Mesenchymal stem cell (in vitro differentiated cells and primary cell): ENCODE data around the gene NPNT.

Source experiments
- DNase-seq: peaks from one replicate; pipeline ENCODE4 v3.0.0-alpha.2; 2013
- H2AFZ ChIP-seq: one replicate; pipeline ENCODE4 v1.6.1; 2013; ENCODE audit warnings: low read depth, mild to moderate bottlenecking, control low read depth, inconsistent platforms, low read length, moderate library complexity
- H2AK5ac ChIP-seq: 2 replicates; pipeline ENCODE4 v1.6.1; 2013; ENCODE audit warnings: low read length, moderate library complexity, mild to moderate bottlenecking, inconsistent platforms; ENCODE audit not compliant: severe bottlenecking
- H2BK120ac ChIP-seq: one replicate; pipeline ENCODE4 v1.6.1; 2013; ENCODE audit warnings: low read depth, mild to moderate bottlenecking, inconsistent platforms, low read length, moderate library complexity
- H2BK12ac ChIP-seq, 2 experiments: one replicate each; pipeline ENCODE4 v1.6.1; 2013; ENCODE audit warnings: inconsistent platforms in 2 of 2, low read length in 2 of 2, mild to moderate bottlenecking in 2 of 2, moderate library complexity in 2 of 2, control low read depth in 1 of 2
- H2BK15ac ChIP-seq: one replicate; pipeline ENCODE4 v1.6.1; 2013; ENCODE audit warnings: mild to moderate bottlenecking, low read depth, inconsistent platforms; ENCODE audit not compliant: poor library complexity, severe bottlenecking
- H2BK5ac ChIP-seq: 2 replicates; pipeline ENCODE4 v1.6.1; 2013; ENCODE audit warnings: low read depth, mild to moderate bottlenecking, low read length, control low read depth, inconsistent platforms; ENCODE audit not compliant: poor library complexity, severe bottlenecking
- H3K14ac ChIP-seq, 2 experiments: one replicate each; pipeline ENCODE4 v1.6.1; 2013; ENCODE audit warnings: inconsistent platforms in 2 of 2, low read length in 2 of 2, control low read depth in 1 of 2, mild to moderate bottlenecking in 1 of 2, moderate library complexity in 1 of 2
- H3K18ac ChIP-seq, 2 experiments: one replicate each; pipeline ENCODE4 v1.6.1; 2013; ENCODE audit warnings: inconsistent platforms in 2 of 2, low read length in 2 of 2, control low read depth in 1 of 2, low read depth in 1 of 2, mild to moderate bottlenecking in 1 of 2
- H3K23ac ChIP-seq, 2 experiments: one replicate each; pipeline ENCODE4 v1.6.1; 2013; ENCODE audit warnings: inconsistent platforms in 2 of 2, low read length in 2 of 2, mild to moderate bottlenecking in 2 of 2, moderate library complexity in 2 of 2, control low read depth in 1 of 2
- H3K27ac ChIP-seq: 2 replicates; pipeline ENCODE4 v1.5.1; 2013; ENCODE audit warnings: mild to moderate bottlenecking, moderate library complexity, low read length, control low read depth, inconsistent platforms; ENCODE audit not compliant: poor library complexity, severe bottlenecking
- H3K27me3 ChIP-seq, 2 experiments: 2 replicates each; pipeline versions ENCODE4 v1.6.1 to v1.7.0; 2013; ENCODE audit warnings: low read length in 2 of 2, mild to moderate bottlenecking in 2 of 2, moderate library complexity in 2 of 2, control low read depth in 1 of 2, inconsistent platforms in 1 of 2; ENCODE audit not compliant: control insufficient read depth in 1 of 2, insufficient read depth in 1 of 2
- H3K36me3 ChIP-seq, 2 experiments: 2 replicates each; pipeline versions ENCODE4 v1.6.1 to v1.7.0; 2013; ENCODE audit warnings: low read length in 2 of 2, control low read depth in 1 of 2, inconsistent platforms in 1 of 2, low read depth in 1 of 2, mild to moderate bottlenecking in 1 of 2; ENCODE audit not compliant: insufficient read depth in 2 of 2, control insufficient read depth in 1 of 2
- H3K4ac ChIP-seq, 2 experiments: one replicate each; pipeline ENCODE4 v1.6.1; 2013; ENCODE audit warnings: inconsistent platforms in 2 of 2, low read length in 2 of 2, mild to moderate bottlenecking in 2 of 2, moderate library complexity in 2 of 2, control low read depth in 1 of 2, low read depth in 1 of 2
- H3K4me1 ChIP-seq: 2 replicates; pipeline ENCODE4 v1.6.1; 2013; ENCODE audit warnings: low read depth, low read length, control low read depth; ENCODE audit not compliant: control insufficient read depth, insufficient read depth
- H3K4me2 ChIP-seq: 2 replicates; pipeline ENCODE4 v1.6.1; 2013; ENCODE audit warnings: low read length, mild to moderate bottlenecking, inconsistent platforms; ENCODE audit not compliant: poor library complexity, severe bottlenecking
- H3K4me3 ChIP-seq, 2 experiments: 2 replicates each; pipeline versions ENCODE4 v1.5.1 to v1.7.0; 2013; ENCODE audit warnings: low read length in 2 of 2, mild to moderate bottlenecking in 2 of 2, control low read depth in 1 of 2, low read depth in 1 of 2; ENCODE audit not compliant: insufficient read depth in 1 of 2
- H3K79me1 ChIP-seq: replicated peaks from 2 replicates; pipeline ENCODE4 v1.6.1; 2013; ENCODE audit warnings: mild to moderate bottlenecking, control low read depth, low read length, inconsistent platforms; ENCODE audit not compliant: poor library complexity, severe bottlenecking
- H3K9ac ChIP-seq: 2 replicates; pipeline ENCODE4 v1.7.0; 2013; ENCODE audit warnings: mild to moderate bottlenecking, low read length, moderate library complexity
- H3K9me3 ChIP-seq: 2 replicates; pipeline ENCODE4 v1.7.0; 2013; ENCODE audit warnings: mild to moderate bottlenecking, low read length; ENCODE audit not compliant: control insufficient read depth
- H4K8ac ChIP-seq: one replicate; pipeline ENCODE4 v1.6.1; 2013; ENCODE audit warnings: inconsistent platforms, mild to moderate bottlenecking, low read length, moderate library complexity
- H4K91ac ChIP-seq: one replicate; pipeline ENCODE4 v1.6.1; 2013; ENCODE audit warnings: mild to moderate bottlenecking, low read length, inconsistent platforms
- WGBS: methylation state at CpG from one replicate; pipeline ENCODE4 v1.1.7; 2013; ENCODE audit warnings: mixed read lengths; 5-methylcytosine and 5-hydroxymethylcytosine counted together

Gene NPNT

DNA sequence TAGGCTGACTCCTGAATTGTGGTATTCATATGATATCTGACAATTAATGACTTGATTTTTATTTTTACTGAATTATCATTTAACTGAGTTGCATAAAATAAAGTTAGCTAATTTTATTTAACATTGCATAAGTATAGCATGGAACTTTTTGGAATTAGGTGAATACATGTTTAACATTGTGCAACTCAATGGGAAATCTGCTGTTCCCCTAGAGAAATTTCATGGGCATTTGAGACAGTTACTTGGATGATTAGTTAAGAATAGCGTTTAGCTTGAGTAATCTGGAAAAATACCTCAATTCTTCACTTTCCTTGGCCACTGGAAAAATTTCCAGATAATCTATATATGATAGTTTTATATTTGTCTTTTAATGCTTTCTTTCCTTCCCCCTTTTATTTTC, 42.5 kb downstream of the NPNT start:
- H2BK12ac ChIP-seq, result no peak overlapping the region
- H3K27me3 ChIP-seq, result no peaks in the 10 kb centered on the region
- no peak overlapping the region for H2AFZ ChIP-seq
- no peak overlapping the region for H3K4ac ChIP-seq
- H2BK5ac ChIP-seq, result no peak overlapping the region
- no peak overlapping the region for H3K4me2 ChIP-seq
- H3K27ac ChIP-seq, result no peak overlapping the region
- no peaks in the 10 kb centered on the region for H3K9me3 ChIP-seq
- no peak overlapping the region for H3K14ac ChIP-seq
- no peak overlapping the region for H4K91ac ChIP-seq
- no peak overlapping the region for H3K9ac ChIP-seq
- no peaks in the 10 kb centered on the region for H3K4me1 ChIP-seq
- no peak overlapping the region for H2BK15ac ChIP-seq
- no peak overlapping the region for H2AK5ac ChIP-seq
- no peak overlapping the region for H3K23ac ChIP-seq
- no peak for DNase-seq
- H3K79me1 ChIP-seq, result no peaks in the 10 kb centered on the region
- no peaks in the 10 kb centered on the region for H3K36me3 ChIP-seq
- H3K18ac ChIP-seq, result no peak overlapping the region
- H2BK120ac ChIP-seq, result no peak overlapping the region
- no peak overlapping the region for H4K8ac ChIP-seq
- no CpG with 5 or more reads among the region's 1 CpG for WGBS
- H3K4me3 ChIP-seq, result no peak overlapping the region

DNA sequence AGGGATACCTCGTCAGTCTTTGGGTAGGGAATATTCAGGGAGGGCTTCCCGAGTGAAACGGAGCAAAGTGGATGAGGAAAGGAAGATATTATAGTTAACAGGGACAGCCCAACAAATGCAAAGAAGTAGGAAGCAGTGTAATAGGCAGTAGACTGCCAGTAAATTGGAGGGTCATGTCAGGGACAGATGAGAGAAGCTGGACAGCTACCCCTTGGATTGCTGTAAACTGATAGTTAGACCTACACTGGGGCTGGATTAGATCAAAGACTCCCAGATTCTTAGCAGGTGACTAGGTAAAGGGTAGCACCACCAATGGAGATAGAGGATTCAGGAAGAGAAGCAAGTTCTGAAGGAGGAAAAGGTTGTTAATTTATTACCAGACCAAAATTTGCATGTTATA, 48.0 kb downstream of the NPNT start:
- Histone ChIP-seq H3K79me1 (no peaks in the 10 kb centered on the region), H3K23ac (no peak overlapping the region), H3K4me3 (no peak overlapping the region), H2BK12ac (no peak overlapping the region), H3K27me3 (no peaks in the 10 kb centered on the region), H3K18ac (no peak overlapping the region), H2BK5ac (no peak overlapping the region), H3K4me2 (no peak overlapping the region), H4K8ac (no peak overlapping the region), H2BK15ac (no peak overlapping the region), H3K14ac (no peak overlapping the region), H3K36me3 (no peaks in the 10 kb centered on the region), H2AFZ (no peak overlapping the region), H3K27ac (no peak overlapping the region), H2BK120ac (no peak overlapping the region), H4K91ac (no peak overlapping the region), H3K9me3 (no peaks in the 10 kb centered on the region), H2AK5ac (no peak overlapping the region), H3K4me1 (no peaks in the 10 kb centered on the region), H3K9ac (no peak overlapping the region), H3K4ac (no peak overlapping the region)
- WGBS, result 93% methylated on average over 3 of the region's 3 CpGs
- DNase-seq, result no peak

DNA sequence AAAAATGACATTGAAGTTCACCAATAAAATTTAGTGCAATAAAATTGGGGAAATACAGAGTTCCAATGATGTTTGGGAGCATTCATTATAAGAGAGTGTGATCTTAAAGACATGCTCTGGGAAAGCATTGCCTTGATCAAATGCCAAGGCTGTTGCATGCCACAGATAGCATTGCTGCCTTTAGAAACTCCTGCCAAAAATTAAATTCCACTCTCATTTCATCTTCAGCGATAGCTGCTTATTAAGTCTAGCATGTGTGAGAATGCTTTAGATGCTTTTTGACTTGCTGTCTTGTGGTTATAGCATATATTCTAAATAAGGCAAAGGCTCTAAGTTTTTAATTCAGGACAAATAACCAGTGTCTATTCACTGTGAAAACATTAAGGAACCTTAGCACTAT, 49.3 kb downstream of the NPNT start:
- Histone ChIP-seq H2AFZ (no peak overlapping the region), H3K14ac (no peak overlapping the region), H2BK15ac (no peak overlapping the region), H3K79me1 (no peaks in the 10 kb centered on the region), H3K18ac (no peak overlapping the region), H2BK120ac (no peak overlapping the region), H2AK5ac (no peak overlapping the region), H3K36me3 (no peaks in the 10 kb centered on the region), H3K4me2 (no peak overlapping the region), H3K27me3 (no peaks in the 10 kb centered on the region), H3K23ac (no peak overlapping the region), H3K9me3 (no peaks in the 10 kb centered on the region), H4K91ac (no peak overlapping the region), H3K27ac (no peak overlapping the region), H4K8ac (no peak overlapping the region), H3K9ac (no peak overlapping the region), H3K4me3 (no peak overlapping the region), H2BK12ac (no peak overlapping the region), H3K4ac (no peak overlapping the region), H2BK5ac (no peak overlapping the region), H3K4me1 (no peaks in the 10 kb centered on the region)
- DNase-seq, result no peak
- WGBS, result no CpG with 5 or more reads among the region's 1 CpG

DNA sequence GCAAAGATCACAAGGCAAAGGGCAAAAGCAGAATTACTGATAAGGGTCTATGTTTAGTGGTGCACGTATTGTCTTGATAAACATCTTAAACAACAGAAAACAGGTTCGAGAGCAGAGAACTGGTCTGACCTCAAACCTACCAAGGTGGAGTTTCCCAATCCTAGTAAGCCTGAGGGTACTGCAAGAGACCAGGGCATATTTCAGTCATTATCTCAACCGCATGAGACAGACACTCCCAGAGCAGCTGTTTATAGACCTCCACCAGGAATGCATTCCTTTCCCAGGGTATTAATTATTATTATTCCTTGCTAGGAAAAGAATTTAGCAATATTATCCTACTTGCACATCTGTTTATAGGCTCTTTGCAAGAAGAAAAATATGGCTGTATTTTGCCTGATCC, 51.5 kb downstream of the NPNT start:
- H3K4ac ChIP-seq, result no peak overlapping the region
- WGBS, result 94% methylated on average over 3 of the region's 3 CpGs
- H3K23ac ChIP-seq, result no peak overlapping the region
- no peak overlapping the region for H2AK5ac ChIP-seq
- no peak overlapping the region for H2BK120ac ChIP-seq
- no peaks in the 10 kb centered on the region for H3K9me3 ChIP-seq
- no peak overlapping the region for H2BK12ac ChIP-seq
- no peak overlapping the region for H2BK15ac ChIP-seq
- H3K4me1 ChIP-seq, result no peaks in the 10 kb centered on the region
- H3K9ac ChIP-seq, result no peak overlapping the region
- no peak overlapping the region for H3K4me2 ChIP-seq
- no peak overlapping the region for H4K8ac ChIP-seq
- H3K27me3 ChIP-seq, result no peaks in the 10 kb centered on the region
- no peak overlapping the region for H2BK5ac ChIP-seq
- H3K18ac ChIP-seq, result no peak overlapping the region
- H3K79me1 ChIP-seq, result no peaks in the 10 kb centered on the region
- H3K36me3 ChIP-seq, result no peaks in the 10 kb centered on the region
- H2AFZ ChIP-seq, result no peak overlapping the region
- H3K27ac ChIP-seq, result no peak overlapping the region
- H3K14ac ChIP-seq, result no peak overlapping the region
- DNase-seq, result no peak
- no peak overlapping the region for H4K91ac ChIP-seq
- no peak overlapping the region for H3K4me3 ChIP-seq
